Inflammatory macrophage treated with lipopolysaccharide for 1 hour (primary cell): ENCODE data around the gene MYOG.

Experiments
- DNase-seq, 2 donors: peaks; one replicate each; pipeline ENCODE4 v3.0.0-alpha.2; 2020 to 2022

MYOG gene

GRCh38 chr1:203090421-203091198 lies 4.8 kb upstream of the MYOG start:
- DNase-seq: peak in 1 of 2 donors; percentile 28

GRCh38 chr1:203089651-203090045 lies 3.8 kb upstream of the MYOG start:
- no peak for DNase-seq

- no peak for DNase-seq
Measured at GRCh38 chr1:203089001-203089650, 3.3 kb upstream of the MYOG start.

- no peak for DNase-seq
Measured at GRCh38 chr1:203088441-203088840, 2.6 kb upstream of the MYOG start.

GRCh38 chr1:203086992-203087763 lies 1.4 kb upstream of the MYOG start:
- DNase-seq: no peak

- peak in 1 of 2 donors; percentile 62 for DNase-seq
Measured at GRCh38 chr1:203084588-203085527, 954 bp downstream of the MYOG start.

- DNase-seq: no peak
Measured at GRCh38 chr1:203083463-203083921, 2.3 kb downstream of the MYOG start.

GRCh38 chr1:203082571-203083462 lies 3.0 kb downstream of the MYOG start:
- DNase-seq: no peak

- no peak for DNase-seq
Measured at GRCh38 chr1:203082231-203082505, 3.6 kb downstream of the MYOG start.

- DNase-seq: no peak
Measured at GRCh38 chr1:203081465-203082230, 4.2 kb downstream of the MYOG start.

GRCh38 chr1:203080456-203080855 lies 5.4 kb downstream of the MYOG start:
- DNase-seq: no peak

- no peak for DNase-seq
Measured at GRCh38 chr1:203078478-203078877, 7.3 kb downstream of the MYOG start.

GRCh38 chr1:203077956-203078355 lies 7.9 kb downstream of the MYOG start:
- DNase-seq: no peak

- DNase-seq: no peak
Measured at GRCh38 chr1:203077367-203077766, 8.4 kb downstream of the MYOG start.

GRCh38 chr1:203076031-203076511 lies 9.7 kb downstream of the MYOG start:
- peak; percentile 38 to 53 for DNase-seq

- DNase-seq: peak; percentile 29 to 32
Measured at GRCh38 chr1:203075236-203076030, 10.4 kb downstream of the MYOG start.

GRCh38 chr1:203074610-203075009 lies 11.2 kb downstream of the MYOG start:
- DNase-seq: no peak

GRCh38 chr1:203073469-203073868 lies 12.3 kb downstream of the MYOG start:
- no peak for DNase-seq

GRCh38 chr1:203072911-203073310 lies 12.9 kb downstream of the MYOG start:
- DNase-seq: no peak
